Measurements from ENCODE around the gene ZNF30. TPM values are rescaled to one million over a fixed set of nuclear protein-coding genes. Genes with fewer than 3 reads are reported as not detected.
"Not testable (repeated sequence)": the region's sequence is repeated elsewhere in the genome, so short reads cannot be mapped to it uniquely, and the experiment has no call there.

The ZNF30 gene
- 2.2 TPM for total RNA-seq
- long read RNA-seq, partial matches to known transcripts, result 0 of 4 reads
- long read RNA-seq, other reads (novel, unspliced or antisense), result 1 of 4 reads

- peak; percentile 97 for DNase-seq (ENCODE audit: low spot score)
Observed at GRCh38 chr19:34926685-34927375, at the start of gene ZNF30. ZNF30 (plus strand) TSS chr19:34926903; CDS start chr19:34929948, 3,045 bp downstream.

- DNase-seq (ENCODE audit: low spot score), result no peak
Observed at GRCh38 chr19:34879563-34879962, 47.1 kb upstream of the ZNF30 start.

- DNase-seq (ENCODE audit: low spot score), result no peak
Observed at GRCh38 chr19:34880034-34880433, 46.7 kb upstream of the ZNF30 start.

- no peak for DNase-seq (ENCODE audit: low spot score)
Observed at GRCh38 chr19:34881982-34882381, 44.7 kb upstream of the ZNF30 start.

GRCh38 chr19:34888091-34888490 is 38.6 kb upstream of the ZNF30 start:
- DNase-seq (ENCODE audit: low spot score), result no peak

GRCh38 chr19:34900245-34900644 is 26.5 kb upstream of the ZNF30 start:
- DNase-seq (ENCODE audit: low spot score), result no peak

GRCh38 chr19:34904664-34905527 is 21.8 kb upstream of the ZNF30 start:
- DNase-seq (ENCODE audit: low spot score), result no peak

GRCh38 chr19:34910770-34911169 is 15.9 kb upstream of the ZNF30 start:
- DNase-seq (ENCODE audit: low spot score), result no peak

- not testable (repeated sequence) for DNase-seq (ENCODE audit: low spot score)
Observed at GRCh38 chr19:34917144-34917543, 9.6 kb upstream of the ZNF30 start.

- no peak for DNase-seq (ENCODE audit: low spot score)
Observed at GRCh38 chr19:34918190-34918589, 8.5 kb upstream of the ZNF30 start.

- not testable (repeated sequence) for DNase-seq (ENCODE audit: low spot score)
Observed at GRCh38 chr19:34920090-34920786, 6.5 kb upstream of the ZNF30 start.

GRCh38 chr19:34925278-34925855 is 1.3 kb upstream of the ZNF30 start:
- DNase-seq (ENCODE audit: low spot score), result no peak

GRCh38 chr19:34926361-34926684 is 380 bp upstream of the ZNF30 start:
- no peak for DNase-seq (ENCODE audit: low spot score)

- DNase-seq (ENCODE audit: low spot score), result no peak
Observed at GRCh38 chr19:34932494-34932893, 5.8 kb downstream of the ZNF30 start.

GRCh38 chr19:34936184-34936583 is 9.5 kb downstream of the ZNF30 start:
- no peak for DNase-seq (ENCODE audit: low spot score)

- DNase-seq (ENCODE audit: low spot score), result no peak
Observed at GRCh38 chr19:34938886-34939285, 12.2 kb downstream of the ZNF30 start.

GRCh38 chr19:34943861-34944573 is 17.3 kb downstream of the ZNF30 start:
- no peak for DNase-seq (ENCODE audit: low spot score)

GRCh38 chr19:34953092-34953491 is 26.4 kb downstream of the ZNF30 start:
- DNase-seq (ENCODE audit: low spot score), result no peak

GRCh38 chr19:34957830-34958751 is 31.4 kb downstream of the ZNF30 start:
- peak; percentile 71 for DNase-seq (ENCODE audit: low spot score)

- DNase-seq (ENCODE audit: low spot score), result peak; percentile 65
Observed at GRCh38 chr19:34959021-34959420, 32.3 kb downstream of the ZNF30 start.
